A549 (cell line): Measurements from ENCODE around the gene SLC16A12. TPM values are rescaled to one million over a fixed set of nuclear protein-coding genes. Genes with fewer than 3 reads are reported as not detected.

Source experiments
- ATAC-seq, 2 experiments: fragments of 200-7000 bp in 1 of 2; fragments of >200 bp in 1 of 2; cut with Nextera tagmentation in 1 of 2; cut with Tn5 transposase in 1 of 2; 3 replicates each; pipeline versions ENCODE4 v1.8.0 to v1.9.1; 2018 to 2020; ENCODE audit warnings: mild to moderate bottlenecking in 1 of 2, moderate library complexity in 1 of 2
- CTCF ChIA-PET: fragments of 300-600 bp; sonication (Branson Sonifier 250); formaldehyde crosslinking; extraction: SDS; loops from one replicate; lab custom pipeline; 2021; ENCODE audit warnings: antibody characterized with exemption, inconsistent platforms; lab: Yijun Ruan, JAX
- POLR2A ChIA-PET: fragments of 350-600 bp; formaldehyde crosslinking; extraction: SDS; loops from one replicate; lab custom pipeline; 2021; ENCODE audit warnings: antibody characterized with exemption, inconsistent platforms; lab: Yijun Ruan, JAX
- DNase-seq, 2 experiments: peaks; one replicate each; pipeline versions ENCODE4 v3.0.0 to v3.0.0-alpha.2; 2011 to 2016; ENCODE audit warnings: low read depth in 1 of 2, low spot score in 1 of 2
- FAIRE-seq: peaks from 2 replicates; lab custom pipeline; 2011; peaks lifted over from hg19 to GRCh38; lab: Jason Lieb, UNC
- H3K27ac ChIP-seq, 2 experiments: fragments of >200 bp; sonication (Bioruptor Twin); formaldehyde crosslinking; 3 replicates each; pipeline ENCODE4 v1.5.1; 2016 to 2017
- H3K4me1 ChIP-seq: fragments of >200 bp; sonication (Bioruptor Twin); formaldehyde crosslinking; 3 replicates; pipeline ENCODE4 v1.6.1; 2016
- H3K4me2 ChIP-seq: fragments of >200 bp; sonication (Bioruptor Twin); formaldehyde crosslinking; 3 replicates; pipeline ENCODE4 v1.6.1; 2016
- H3K4me3 ChIP-seq: fragments of >200 bp; sonication (Bioruptor Twin); formaldehyde crosslinking; 3 replicates; pipeline ENCODE4 v1.5.1; 2016
- H3K9me3 ChIP-seq: fragments of >200 bp; sonication (Bioruptor Twin); formaldehyde crosslinking; 3 replicates; pipeline ENCODE4 v1.6.1; 2016
- E2F6 ChIP-seq: IDR thresholded peaks from 2 replicates; pipeline ENCODE4 v1.6.1; 2012; ENCODE audit warnings: low read depth, borderline replicate concordance
- ESRRA ChIP-seq: fragments of 150-350 bp; IDR thresholded peaks from 2 replicates; pipeline ENCODE4 v1.6.1; 2014; ENCODE audit warnings: mild to moderate bottlenecking, low read length, borderline replicate concordance
- FOSL2 ChIP-seq, 2 experiments: fragments of 450-650 bp in 1 of 2; fragments of >200 bp in 1 of 2; sonication (Bioruptor Twin) in 1 of 2; formaldehyde crosslinking; IDR thresholded peaks; 2 replicates each; pipeline versions ENCODE4 v1.5.0 to v1.6.1; 2016 to 2020; ENCODE audit warnings: mild to moderate bottlenecking in 1 of 2, moderate library complexity in 1 of 2
- RCOR1 ChIP-seq: fragments of 150-350 bp; IDR thresholded peaks from 2 replicates; pipeline ENCODE4 v1.6.1; 2014; ENCODE audit warnings: antibody characterized with exemption, low read length, low read depth
- SMC3 ChIP-seq: fragments of >200 bp; sonication (Bioruptor Twin); formaldehyde crosslinking; IDR thresholded peaks from 3 replicates; pipeline ENCODE4 v1.6.1; 2018; ENCODE audit warnings: inconsistent platforms
- WGBS: methylation state at CpG from one replicate; pipeline ENCODE4 v1.1.6; 2017; ENCODE audit errors: missing lambda C conversion rate; 5-methylcytosine and 5-hydroxymethylcytosine counted together
- polyA plus RNA-seq, 4 experiments: library from polyadenylated mRNA; depleted of rRNA in 3 of 4; stranded (reverse); fragments of >200 nt; fragmentation: RNase III in 1 of 4; extraction: RNeasy Plus Mini Kit Qiagen cat#74134 plus additional on column Dnase treatment in 1 of 4; gene quantifications; 2 replicates in 3 of 4; 3 replicates in 1 of 4; pipeline ENCODE4 v1.2.3, GENCODE V29; 2011 to 2017

SLC16A12 gene
- polyA plus RNA-seq, 2 of the 4 experiments (the other 2 are of a cell fraction) = 0.14 to 0.19 TPM

GRCh38 chr10:89382757-89383156 is 152.6 kb downstream of the SLC16A12 start:
- no peak overlapping the region for H3K4me3 ChIP-seq
- H3K9me3 ChIP-seq = no peaks in the 10 kb centered on the region
- DNase-seq (no peak), FAIRE-seq (no peak), ATAC-seq (no peak)
- no peak overlapping the region for H3K4me2 ChIP-seq
- no peaks in the 10 kb centered on the region for H3K4me1 ChIP-seq
- ChIA-PET POLR2A (no interaction called here), CTCF (interaction anchor here (2.8 kb wide), 1 partner anchor 14 kb away, joined by 12 read pairs; no protein-coding TSS in a partner anchor)
- TF ChIP-seq RCOR1 = no peak
- no peak for TF ChIP-seq ESRRA
- no peak for TF ChIP-seq E2F6
- no peak for TF ChIP-seq SMC3
- TF ChIP-seq FOSL2 (IDR thresholded peaks at IDR 0.05) = no peak
- no peak for TF ChIP-seq FOSL2 (CRISPR knock-in tag; IDR thresholded peaks at IDR 0.05)
- 71% methylated on average over 1 of the region's 1 CpG for WGBS
- H3K27ac ChIP-seq = no peak overlapping the region

Other genes with a start within 250 kb of the SLC16A12 start
- 0.81 and 1.1 TPM in 2 replicates for gene IFIT2, start 233.5 kb downstream of the SLC16A12 start, polyA plus RNA-seq (2011; rRNA removed)
- 0.75 to 0.94 TPM (median 0.77 TPM) in 3 replicates for gene IFIT2, start 233.5 kb downstream of the SLC16A12 start, polyA plus RNA-seq (2017; fragmentation: RNase III; extraction: RNeasy Plus Mini Kit Qiagen cat#74134 plus additional on column Dnase treatment)
- gene IFIT3, start 207.6 kb downstream of the SLC16A12 start, polyA plus RNA-seq (2011; rRNA removed) = 1.5 and 1.6 TPM in 2 replicates
- 2.1 to 2.4 TPM (median 2.2 TPM) in 3 replicates for gene IFIT3, start 207.6 kb downstream of the SLC16A12 start, polyA plus RNA-seq (2017; fragmentation: RNase III; extraction: RNeasy Plus Mini Kit Qiagen cat#74134 plus additional on column Dnase treatment)
- not detected in 2 replicates for gene IFIT1B, start 157.5 kb downstream of the SLC16A12 start, polyA plus RNA-seq (2011; rRNA removed)
- gene IFIT1B, start 157.5 kb downstream of the SLC16A12 start, polyA plus RNA-seq (2017; fragmentation: RNase III; extraction: RNeasy Plus Mini Kit Qiagen cat#74134 plus additional on column Dnase treatment) = not detected in 3 replicates
- 2.0 and 2.5 TPM in 2 replicates for gene IFIT1, start 143.0 kb downstream of the SLC16A12 start, polyA plus RNA-seq (2011; rRNA removed)
- gene IFIT1, start 143.0 kb downstream of the SLC16A12 start, polyA plus RNA-seq (2017; fragmentation: RNase III; extraction: RNeasy Plus Mini Kit Qiagen cat#74134 plus additional on column Dnase treatment) = 2.1 to 3.7 TPM (median 2.8 TPM) in 3 replicates
- gene IFIT5, start 121.0 kb downstream of the SLC16A12 start, polyA plus RNA-seq (2011; rRNA removed) = 10.1 and 11.5 TPM in 2 replicates
- 7.8 to 8.0 TPM (median 7.9 TPM) in 3 replicates for gene IFIT5, start 121.0 kb downstream of the SLC16A12 start, polyA plus RNA-seq (2017; fragmentation: RNase III; extraction: RNeasy Plus Mini Kit Qiagen cat#74134 plus additional on column Dnase treatment)
- 9.0 and 10.5 TPM in 2 replicates for gene PANK1, start 109.6 kb upstream of the SLC16A12 start, polyA plus RNA-seq (2011; rRNA removed)
- gene PANK1, start 109.6 kb upstream of the SLC16A12 start, polyA plus RNA-seq (2017; fragmentation: RNase III; extraction: RNeasy Plus Mini Kit Qiagen cat#74134 plus additional on column Dnase treatment) = 5.5 to 6.7 TPM (median 5.6 TPM) in 3 replicates
- 14.2 and 14.8 TPM in 2 replicates for gene KIF20B, start 166.0 kb upstream of the SLC16A12 start, polyA plus RNA-seq (2011; rRNA removed)
- 12.3 to 14.4 TPM (median 12.6 TPM) in 3 replicates for gene KIF20B, start 166.0 kb upstream of the SLC16A12 start, polyA plus RNA-seq (2017; fragmentation: RNase III; extraction: RNeasy Plus Mini Kit Qiagen cat#74134 plus additional on column Dnase treatment)